GM23338 (cell line): ENCODE measurements around the gene CD47. TPM values are rescaled to one million over a fixed set of nuclear protein-coding genes. Genes with fewer than 3 reads are reported as not detected.

Experiments
- ATAC-seq: fragments of 200-7000 bp; cut with Tn5 transposase; 3 replicates; pipeline ENCODE4 v1.9.1; 2020
- DNase-seq: peaks from one replicate; pipeline ENCODE4 v3.0.0-alpha.2; 2015; ENCODE audit warnings: low spot score
- H2AFZ ChIP-seq: fragments of 200-600 bp; sonication (generic); 2 replicates; pipeline ENCODE4 v1.8.0; 2016; ENCODE audit warnings: antibody characterized with exemption, mild to moderate bottlenecking, moderate library complexity
- H3F3A ChIP-seq: fragments of 200-600 bp; sonication (generic); replicated peaks from 2 replicates; pipeline ENCODE4 v1.8.0; 2017; ENCODE audit warnings: antibody characterized with exemption, mixed run types, low read depth
- H3K27ac ChIP-seq: fragments of 200-600 bp; sonication (generic); 2 replicates; pipeline ENCODE4 v1.6.1; 2016; ENCODE audit warnings: low read depth
- H3K27me3 ChIP-seq: fragments of 200-600 bp; sonication (generic); 2 replicates; pipeline ENCODE4 v1.8.0; 2016; ENCODE audit warnings: mild to moderate bottlenecking, mixed run types, moderate library complexity; ENCODE audit not compliant: insufficient read depth
- H3K36me3 ChIP-seq: fragments of 200-600 bp; sonication (generic); 2 replicates; pipeline ENCODE4 v1.8.0; 2016; ENCODE audit warnings: mild to moderate bottlenecking; ENCODE audit not compliant: insufficient read depth
- H3K4me1 ChIP-seq: fragments of 200-600 bp; sonication (generic); 2 replicates; pipeline ENCODE4 v1.8.0; 2016; ENCODE audit warnings: mild to moderate bottlenecking, moderate library complexity; ENCODE audit not compliant: insufficient read depth
- H3K4me2 ChIP-seq: fragments of 200-600 bp; sonication (generic); 2 replicates; pipeline ENCODE4 v1.7.1; 2017; ENCODE audit warnings: mixed run types
- H3K4me3 ChIP-seq: fragments of 200-600 bp; sonication (generic); 2 replicates; pipeline ENCODE4 v1.6.1; 2016; ENCODE audit warnings: mixed run types
- H3K79me2 ChIP-seq: fragments of 200-600 bp; sonication (generic); replicated peaks from 2 replicates; pipeline ENCODE4 v1.8.0; 2017; ENCODE audit warnings: mild to moderate bottlenecking; ENCODE audit not compliant: insufficient read depth
- H3K9me2 ChIP-seq: fragments of 200-600 bp; sonication (generic); 2 replicates; pipeline ENCODE4 v1.8.0; 2017; ENCODE audit not compliant: insufficient read depth
- H4K20me1 ChIP-seq: fragments of 200-600 bp; sonication (generic); replicated peaks from 2 replicates; pipeline ENCODE4 v1.8.0; 2017; ENCODE audit warnings: mild to moderate bottlenecking; ENCODE audit not compliant: insufficient read depth
- H3K27ac Mint-ChIP-seq: 2 replicates; pipeline ENCODE4 v1.8.0; 2020; ENCODE audit warnings: inconsistent platforms, mild to moderate bottlenecking, moderate library complexity, mixed read lengths
- H3K27me3 Mint-ChIP-seq: 3 replicates; pipeline ENCODE4 v1.8.0; 2022; ENCODE audit warnings: low read depth, mild to moderate bottlenecking, moderate library complexity, mixed read lengths, inconsistent platforms; ENCODE audit not compliant: insufficient read depth, poor library complexity
- H3K36me3 Mint-ChIP-seq: 3 replicates; pipeline ENCODE4 v1.8.0; 2021; ENCODE audit warnings: low read depth, mild to moderate bottlenecking, inconsistent platforms, moderate library complexity, mixed read lengths
- H3K4me1 Mint-ChIP-seq: 3 replicates; pipeline ENCODE4 v1.8.0; 2020; ENCODE audit warnings: mild to moderate bottlenecking, inconsistent platforms, mixed read lengths
- H3K4me3 Mint-ChIP-seq: 3 replicates; pipeline ENCODE4 v1.8.0; 2021; ENCODE audit warnings: moderate library complexity, mild to moderate bottlenecking, inconsistent platforms, mixed read lengths
- H3K9me3 Mint-ChIP-seq: 3 replicates; pipeline ENCODE4 v1.8.0; 2020; ENCODE audit warnings: moderate library complexity, mild to moderate bottlenecking, inconsistent platforms, mixed read lengths
- CREB1 ChIP-seq: fragments of 250-450 bp; sonication (Bioruptor Pico); IDR thresholded peaks from 2 replicates; pipeline ENCODE4 v1.5.0; 2020; ENCODE audit warnings: low read depth, mild to moderate bottlenecking, moderate library complexity
- EZH2 ChIP-seq: fragments of 200-600 bp; sonication (generic); IDR thresholded peaks from one replicate; pipeline ENCODE4 v1.8.0; 2017; ENCODE audit warnings: antibody characterized with exemption, mild to moderate bottlenecking, low read depth; ENCODE audit not compliant: unreplicated experiment
- EZH2phosphoT487 ChIP-seq: fragments of 200-600 bp; sonication (generic); IDR thresholded peaks from one replicate; pipeline ENCODE4 v1.8.1; 2018; ENCODE audit warnings: antibody characterized with exemption; ENCODE audit not compliant: unreplicated experiment
- JUNB ChIP-seq: IDR thresholded peaks from one replicate; pipeline ENCODE4 v1.6.1; 2016; ENCODE audit warnings: antibody characterized with exemption; ENCODE audit not compliant: unreplicated experiment
- NANOG ChIP-seq: IDR thresholded peaks from 2 replicates; pipeline ENCODE4 v1.6.1; 2016; ENCODE audit warnings: antibody characterized with exemption, borderline replicate concordance
- POLR2AphosphoS5 ChIP-seq: IDR thresholded peaks from 2 replicates; pipeline ENCODE4 v1.6.1; 2016; ENCODE audit warnings: antibody characterized with exemption, low read depth
- STAT1 ChIP-seq: IDR thresholded peaks from one replicate; pipeline ENCODE4 v1.6.1; 2016; ENCODE audit warnings: antibody characterized with exemption; ENCODE audit not compliant: unreplicated experiment
- ZNF114 ChIP-seq: fragments of 250-450 bp; sonication (Bioruptor Pico); IDR thresholded peaks from 2 replicates; pipeline ENCODE4 v1.5.0; 2020; ENCODE audit warnings: mild to moderate bottlenecking, moderate library complexity
- ZNF331 ChIP-seq: fragments of 250-450 bp; sonication (Bioruptor Pico); IDR thresholded peaks from 2 replicates; pipeline ENCODE4 v1.5.0; 2020; ENCODE audit warnings: low read depth, mild to moderate bottlenecking, moderate library complexity
- polyA plus RNA-seq: library from polyadenylated mRNA; unstranded; fragments of >200 nt; fragmentation: Nextera tagmentation; extraction: Ambion mirVana; gene quantifications from 2 replicates; pipeline ENCODE4 v1.2.1, GENCODE V29; 2016
- total RNA-seq: library from RNA; depleted of rRNA; stranded (reverse); fragments of >200 nt; shearing (Covaris generic); gene quantifications from 2 replicates; pipeline ENCODE4 v1.2.3, GENCODE V29; 2014
- TF ChIP-seq, protein P1 (sequence below): fragments of 250-450 bp; sonication (Bioruptor Pico); IDR thresholded peaks from 2 replicates; pipeline ENCODE4 v1.5.0; 2020; ENCODE audit warnings: mild to moderate bottlenecking, moderate library complexity
- TF ChIP-seq, protein P2 (sequence below): IDR thresholded peaks from 2 replicates; pipeline ENCODE4 v1.6.1; 2016; ENCODE audit warnings: antibody characterized with exemption
- TF ChIP-seq, protein P3 (sequence below), 2 experiments: fragments of 200-600 bp in 1 of 2; sonication (generic) in 1 of 2; conservative IDR thresholded peaks; 2 replicates each; pipeline versions ENCODE4 v1.5.1 to v1.6.1; 2016 to 2017; ENCODE audit warnings: antibody characterized with exemption in 2 of 2, low read depth in 2 of 2, mild to moderate bottlenecking in 2 of 2, moderate library complexity in 1 of 2
- TF ChIP-seq, protein P4 (sequence below): IDR thresholded peaks from one replicate; pipeline ENCODE4 v1.6.1; 2018; ENCODE audit warnings: antibody characterized with exemption; ENCODE audit not compliant: unreplicated experiment

CD47 gene
- total and polyA plus RNA-seq, 2 experiments from 2014 or later, result 22.1 to 26.9 TPM

DNA sequence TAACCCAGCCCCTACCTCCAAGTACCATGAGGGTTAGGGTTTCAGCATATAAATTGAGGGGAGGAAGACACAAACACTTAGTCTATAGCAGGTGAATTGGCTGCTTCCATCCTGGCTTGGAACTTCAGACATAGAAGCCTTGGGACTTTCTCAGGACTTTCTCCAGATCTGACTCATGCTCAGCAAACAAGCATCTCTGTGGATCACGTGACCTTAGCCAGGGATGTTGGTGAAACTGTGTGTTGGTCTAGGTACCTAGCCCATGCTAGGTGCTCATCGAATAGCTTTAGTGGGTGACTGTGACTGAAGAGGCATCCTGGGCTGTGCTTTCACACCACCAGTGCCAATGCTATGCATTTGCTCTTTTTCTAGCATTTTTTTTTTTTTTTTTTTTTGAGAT is 58.9 kb downstream of the CD47 start:
- Histone ChIP-seq H3K27me3 (no peaks in the 10 kb centered on the region), H3K4me1 (no peaks in the 10 kb centered on the region), H3K79me2 (no peaks in the 10 kb centered on the region), H3F3A (no peaks in the 10 kb centered on the region), H3K4me3 (no peak overlapping the region), H3K36me3 (no peaks in the 10 kb centered on the region), H2AFZ (no peak overlapping the region), H3K27ac (no peak overlapping the region), H4K20me1 (no peaks in the 10 kb centered on the region), H3K9me2 (peaks cover 5% of the 10 kb centered on the region; the same call in 1 of the 2 replicates), H3K4me2 (no peak overlapping the region)
- Mint-ChIP-seq H3K27ac (no peak overlapping the region), H3K4me3 (no peak overlapping the region), H3K27me3 (peaks cover 4% of the 10 kb centered on the region), H3K36me3 (peaks cover 1% of the 10 kb centered on the region; the same call in 2 of the 3 replicates), H3K4me1 (peaks cover 20% of the 10 kb centered on the region), H3K9me3 (peaks cover 7% of the 10 kb centered on the region; the same call in 2 of the 3 replicates)
- no peak for ATAC-seq
- DNase-seq, result no peak
- no peak for TF ChIP-seq ZNF114 (CRISPR knock-in tag)
- TF ChIP-seq EZH2, result no peak
- TF ChIP-seq ZNF331 (CRISPR knock-in tag), result no peak
- no peak for TF ChIP-seq STAT1
- TF ChIP-seq, protein P1, sequence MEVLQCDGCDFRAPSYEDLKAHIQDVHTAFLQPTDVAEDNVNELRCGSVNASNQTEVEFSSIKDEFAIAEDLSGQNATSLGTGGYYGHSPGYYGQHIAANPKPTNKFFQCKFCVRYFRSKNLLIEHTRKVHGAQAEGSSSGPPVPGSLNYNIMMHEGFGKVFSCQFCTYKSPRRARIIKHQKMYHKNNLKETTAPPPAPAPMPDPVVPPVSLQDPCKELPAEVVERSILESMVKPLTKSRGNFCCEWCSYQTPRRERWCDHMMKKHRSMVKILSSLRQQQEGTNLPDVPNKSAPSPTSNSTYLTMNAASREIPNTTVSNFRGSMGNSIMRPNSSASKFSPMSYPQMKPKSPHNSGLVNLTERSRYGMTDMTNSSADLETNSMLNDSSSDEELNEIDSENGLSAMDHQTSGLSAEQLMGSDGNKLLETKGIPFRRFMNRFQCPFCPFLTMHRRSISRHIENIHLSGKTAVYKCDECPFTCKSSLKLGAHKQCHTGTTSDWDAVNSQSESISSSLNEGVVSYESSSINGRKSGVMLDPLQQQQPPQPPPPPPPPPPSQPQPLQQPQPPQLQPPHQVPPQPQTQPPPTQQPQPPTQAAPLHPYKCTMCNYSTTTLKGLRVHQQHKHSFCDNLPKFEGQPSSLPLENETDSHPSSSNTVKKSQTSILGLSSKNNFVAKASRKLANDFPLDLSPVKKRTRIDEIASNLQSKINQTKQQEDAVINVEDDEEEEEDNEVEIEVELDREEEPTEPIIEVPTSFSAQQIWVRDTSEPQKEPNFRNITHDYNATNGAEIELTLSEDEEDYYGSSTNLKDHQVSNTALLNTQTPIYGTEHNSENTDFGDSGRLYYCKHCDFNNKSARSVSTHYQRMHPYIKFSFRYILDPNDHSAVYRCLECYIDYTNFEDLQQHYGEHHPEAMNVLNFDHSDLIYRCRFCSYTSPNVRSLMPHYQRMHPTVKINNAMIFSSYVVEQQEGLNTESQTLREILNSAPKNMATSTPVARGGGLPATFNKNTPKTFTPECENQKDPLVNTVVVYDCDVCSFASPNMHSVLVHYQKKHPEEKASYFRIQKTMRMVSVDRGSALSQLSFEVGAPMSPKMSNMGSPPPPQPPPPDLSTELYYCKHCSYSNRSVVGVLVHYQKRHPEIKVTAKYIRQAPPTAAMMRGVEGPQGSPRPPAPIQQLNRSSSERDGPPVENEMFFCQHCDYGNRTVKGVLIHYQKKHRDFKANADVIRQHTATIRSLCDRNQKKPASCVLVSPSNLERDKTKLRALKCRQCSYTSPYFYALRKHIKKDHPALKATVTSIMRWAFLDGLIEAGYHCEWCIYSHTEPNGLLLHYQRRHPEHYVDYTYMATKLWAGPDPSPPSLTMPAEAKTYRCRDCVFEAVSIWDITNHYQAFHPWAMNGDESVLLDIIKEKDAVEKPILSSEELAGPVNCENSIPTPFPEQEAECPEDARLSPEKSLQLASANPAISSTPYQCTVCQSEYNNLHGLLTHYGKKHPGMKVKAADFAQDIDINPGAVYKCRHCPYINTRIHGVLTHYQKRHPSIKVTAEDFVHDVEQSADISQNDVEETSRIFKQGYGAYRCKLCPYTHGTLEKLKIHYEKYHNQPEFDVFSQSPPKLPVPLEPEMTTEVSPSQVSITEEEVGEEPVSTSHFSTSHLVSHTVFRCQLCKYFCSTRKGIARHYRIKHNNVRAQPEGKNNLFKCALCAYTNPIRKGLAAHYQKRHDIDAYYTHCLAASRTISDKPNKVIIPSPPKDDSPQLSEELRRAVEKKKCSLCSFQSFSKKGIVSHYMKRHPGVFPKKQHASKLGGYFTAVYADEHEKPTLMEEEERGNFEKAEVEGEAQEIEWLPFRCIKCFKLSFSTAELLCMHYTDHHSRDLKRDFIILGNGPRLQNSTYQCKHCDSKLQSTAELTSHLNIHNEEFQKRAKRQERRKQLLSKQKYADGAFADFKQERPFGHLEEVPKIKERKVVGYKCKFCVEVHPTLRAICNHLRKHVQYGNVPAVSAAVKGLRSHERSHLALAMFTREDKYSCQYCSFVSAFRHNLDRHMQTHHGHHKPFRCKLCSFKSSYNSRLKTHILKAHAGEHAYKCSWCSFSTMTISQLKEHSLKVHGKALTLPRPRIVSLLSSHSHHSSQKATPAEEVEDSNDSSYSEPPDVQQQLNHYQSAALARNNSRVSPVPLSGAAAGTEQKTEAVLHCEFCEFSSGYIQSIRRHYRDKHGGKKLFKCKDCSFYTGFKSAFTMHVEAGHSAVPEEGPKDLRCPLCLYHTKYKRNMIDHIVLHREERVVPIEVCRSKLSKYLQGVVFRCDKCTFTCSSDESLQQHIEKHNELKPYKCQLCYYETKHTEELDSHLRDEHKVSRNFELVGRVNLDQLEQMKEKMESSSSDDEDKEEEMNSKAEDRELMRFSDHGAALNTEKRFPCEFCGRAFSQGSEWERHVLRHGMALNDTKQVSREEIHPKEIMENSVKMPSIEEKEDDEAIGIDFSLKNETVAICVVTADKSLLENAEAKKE, result no peak
- TF ChIP-seq JUNB, result no peak
- TF ChIP-seq, protein P2, sequence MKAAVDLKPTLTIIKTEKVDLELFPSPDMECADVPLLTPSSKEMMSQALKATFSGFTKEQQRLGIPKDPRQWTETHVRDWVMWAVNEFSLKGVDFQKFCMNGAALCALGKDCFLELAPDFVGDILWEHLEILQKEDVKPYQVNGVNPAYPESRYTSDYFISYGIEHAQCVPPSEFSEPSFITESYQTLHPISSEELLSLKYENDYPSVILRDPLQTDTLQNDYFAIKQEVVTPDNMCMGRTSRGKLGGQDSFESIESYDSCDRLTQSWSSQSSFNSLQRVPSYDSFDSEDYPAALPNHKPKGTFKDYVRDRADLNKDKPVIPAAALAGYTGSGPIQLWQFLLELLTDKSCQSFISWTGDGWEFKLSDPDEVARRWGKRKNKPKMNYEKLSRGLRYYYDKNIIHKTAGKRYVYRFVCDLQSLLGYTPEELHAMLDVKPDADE, result no peak
- TF ChIP-seq, protein P3, sequence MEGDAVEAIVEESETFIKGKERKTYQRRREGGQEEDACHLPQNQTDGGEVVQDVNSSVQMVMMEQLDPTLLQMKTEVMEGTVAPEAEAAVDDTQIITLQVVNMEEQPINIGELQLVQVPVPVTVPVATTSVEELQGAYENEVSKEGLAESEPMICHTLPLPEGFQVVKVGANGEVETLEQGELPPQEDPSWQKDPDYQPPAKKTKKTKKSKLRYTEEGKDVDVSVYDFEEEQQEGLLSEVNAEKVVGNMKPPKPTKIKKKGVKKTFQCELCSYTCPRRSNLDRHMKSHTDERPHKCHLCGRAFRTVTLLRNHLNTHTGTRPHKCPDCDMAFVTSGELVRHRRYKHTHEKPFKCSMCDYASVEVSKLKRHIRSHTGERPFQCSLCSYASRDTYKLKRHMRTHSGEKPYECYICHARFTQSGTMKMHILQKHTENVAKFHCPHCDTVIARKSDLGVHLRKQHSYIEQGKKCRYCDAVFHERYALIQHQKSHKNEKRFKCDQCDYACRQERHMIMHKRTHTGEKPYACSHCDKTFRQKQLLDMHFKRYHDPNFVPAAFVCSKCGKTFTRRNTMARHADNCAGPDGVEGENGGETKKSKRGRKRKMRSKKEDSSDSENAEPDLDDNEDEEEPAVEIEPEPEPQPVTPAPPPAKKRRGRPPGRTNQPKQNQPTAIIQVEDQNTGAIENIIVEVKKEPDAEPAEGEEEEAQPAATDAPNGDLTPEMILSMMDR (conservative IDR thresholded peaks at IDR 0.05; ENCODE audit: low read depth in 2 of 2), result no peak
- TF ChIP-seq EZH2phosphoT487, result no peak
- no peak for TF ChIP-seq CREB1
- no peak for TF ChIP-seq NANOG
- TF ChIP-seq, protein P4, sequence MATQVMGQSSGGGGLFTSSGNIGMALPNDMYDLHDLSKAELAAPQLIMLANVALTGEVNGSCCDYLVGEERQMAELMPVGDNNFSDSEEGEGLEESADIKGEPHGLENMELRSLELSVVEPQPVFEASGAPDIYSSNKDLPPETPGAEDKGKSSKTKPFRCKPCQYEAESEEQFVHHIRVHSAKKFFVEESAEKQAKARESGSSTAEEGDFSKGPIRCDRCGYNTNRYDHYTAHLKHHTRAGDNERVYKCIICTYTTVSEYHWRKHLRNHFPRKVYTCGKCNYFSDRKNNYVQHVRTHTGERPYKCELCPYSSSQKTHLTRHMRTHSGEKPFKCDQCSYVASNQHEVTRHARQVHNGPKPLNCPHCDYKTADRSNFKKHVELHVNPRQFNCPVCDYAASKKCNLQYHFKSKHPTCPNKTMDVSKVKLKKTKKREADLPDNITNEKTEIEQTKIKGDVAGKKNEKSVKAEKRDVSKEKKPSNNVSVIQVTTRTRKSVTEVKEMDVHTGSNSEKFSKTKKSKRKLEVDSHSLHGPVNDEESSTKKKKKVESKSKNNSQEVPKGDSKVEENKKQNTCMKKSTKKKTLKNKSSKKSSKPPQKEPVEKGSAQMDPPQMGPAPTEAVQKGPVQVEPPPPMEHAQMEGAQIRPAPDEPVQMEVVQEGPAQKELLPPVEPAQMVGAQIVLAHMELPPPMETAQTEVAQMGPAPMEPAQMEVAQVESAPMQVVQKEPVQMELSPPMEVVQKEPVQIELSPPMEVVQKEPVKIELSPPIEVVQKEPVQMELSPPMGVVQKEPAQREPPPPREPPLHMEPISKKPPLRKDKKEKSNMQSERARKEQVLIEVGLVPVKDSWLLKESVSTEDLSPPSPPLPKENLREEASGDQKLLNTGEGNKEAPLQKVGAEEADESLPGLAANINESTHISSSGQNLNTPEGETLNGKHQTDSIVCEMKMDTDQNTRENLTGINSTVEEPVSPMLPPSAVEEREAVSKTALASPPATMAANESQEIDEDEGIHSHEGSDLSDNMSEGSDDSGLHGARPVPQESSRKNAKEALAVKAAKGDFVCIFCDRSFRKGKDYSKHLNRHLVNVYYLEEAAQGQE, result no peak
- no peak for TF ChIP-seq POLR2AphosphoS5
